SK-N-SH treated with all-trans-retinoic acid at 6 μM for 48 hours (cell line): ENCODE data around the gene QSOX1.

Experiments
- ARNTL ChIP-seq: fragments of 450-650 bp; formaldehyde crosslinking; IDR thresholded peaks from 2 replicates; pipeline ENCODE4 v1.5.0; 2020; ENCODE audit warnings: low read depth, mild to moderate bottlenecking, moderate library complexity, borderline replicate concordance
- GLIS3 ChIP-seq: fragments of 250-450 bp; sonication (Bioruptor Pico); IDR thresholded peaks from 2 replicates; pipeline ENCODE4 v1.5.0; 2020; ENCODE audit warnings: mild to moderate bottlenecking, moderate library complexity
- ISL1 ChIP-seq: fragments of 250-450 bp; sonication (Bioruptor Pico); IDR thresholded peaks from 2 replicates; pipeline ENCODE4 v2.1.2; 2022; ENCODE audit warnings: mild to moderate bottlenecking, moderate library complexity
- ZC3H10 ChIP-seq: fragments of 250-450 bp; sonication (Bioruptor Pico); IDR thresholded peaks from 2 replicates; pipeline ENCODE4 v1.5.1; 2021; ENCODE audit warnings: mild to moderate bottlenecking, moderate library complexity
- ZFP3 ChIP-seq: fragments of 250-450 bp; sonication (Bioruptor Pico); IDR thresholded peaks from 2 replicates; pipeline ENCODE4 v1.5.0; 2020; ENCODE audit warnings: mild to moderate bottlenecking, moderate library complexity
- ZFP30 ChIP-seq: fragments of 450-650 bp; formaldehyde crosslinking; IDR thresholded peaks from 2 replicates; pipeline ENCODE4 v1.5.0; 2022; ENCODE audit warnings: mild to moderate bottlenecking, moderate library complexity
- ZNF8 ChIP-seq: fragments of 450-650 bp; formaldehyde crosslinking; IDR thresholded peaks from 2 replicates; pipeline ENCODE4 v1.5.0; 2020; ENCODE audit warnings: mild to moderate bottlenecking, moderate library complexity
- TF ChIP-seq, protein P1 (sequence below): fragments of 250-450 bp; sonication (Bioruptor Pico); IDR thresholded peaks from 2 replicates; pipeline ENCODE4 v1.8.0; 2020; ENCODE audit warnings: mild to moderate bottlenecking, moderate library complexity, borderline replicate concordance
- TF ChIP-seq, protein P2 (sequence below): fragments of 250-450 bp; sonication (Bioruptor Pico); IDR thresholded peaks from 2 replicates; pipeline ENCODE4 v1.8.0; 2021; ENCODE audit warnings: low read depth, mild to moderate bottlenecking, moderate library complexity, borderline replicate concordance
- TF ChIP-seq, protein P3 (sequence below): fragments of 250-450 bp; sonication (Bioruptor Pico); IDR thresholded peaks from 2 replicates; pipeline ENCODE4 v1.5.1; 2021; ENCODE audit warnings: mild to moderate bottlenecking, moderate library complexity
- TF ChIP-seq, protein P4 (sequence below): fragments of 250-450 bp; sonication (Bioruptor Pico); IDR thresholded peaks from 2 replicates; pipeline ENCODE4 v1.5.1; 2020; ENCODE audit warnings: low read depth, mild to moderate bottlenecking, moderate library complexity

DNA sequence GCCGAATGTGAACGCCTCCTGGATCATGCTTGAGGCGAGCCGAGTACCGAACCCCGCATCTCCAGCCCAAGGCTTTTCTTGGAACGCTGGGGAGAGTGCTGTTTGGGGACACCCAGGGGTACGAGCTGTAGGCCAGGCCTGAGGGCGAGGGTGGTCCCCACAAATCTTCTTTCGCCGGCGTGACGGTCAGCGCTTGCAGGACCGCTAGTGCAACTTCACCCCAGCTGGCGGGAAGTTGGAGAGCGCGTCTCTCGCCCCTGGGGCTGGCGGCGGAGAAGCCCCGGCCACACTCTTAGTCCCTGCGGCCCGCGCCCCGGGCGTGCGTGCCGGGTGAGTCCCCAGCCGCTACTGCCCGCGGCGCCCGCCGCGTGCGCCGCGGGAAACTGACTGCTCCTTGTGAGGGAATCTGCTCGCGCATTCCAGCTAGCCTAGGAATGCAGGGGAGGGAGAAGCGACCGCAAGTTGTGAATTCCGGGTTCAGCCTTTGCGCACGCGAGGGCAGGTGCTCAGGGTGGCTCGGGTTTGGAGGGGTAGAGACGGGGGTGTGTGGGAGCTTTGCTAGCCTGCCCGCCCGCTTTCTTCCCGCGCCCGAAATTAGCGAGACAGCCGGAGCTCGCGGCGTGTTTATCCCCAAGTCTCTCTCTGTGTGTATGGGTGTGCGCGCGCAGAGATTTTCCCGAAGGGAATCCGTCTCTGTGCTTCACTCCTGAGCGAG is 76.3 kb downstream of the QSOX1 start:
- TF ChIP-seq ZNF8 (CRISPR knock-in tag), result no peak
- TF ChIP-seq, protein P1, sequence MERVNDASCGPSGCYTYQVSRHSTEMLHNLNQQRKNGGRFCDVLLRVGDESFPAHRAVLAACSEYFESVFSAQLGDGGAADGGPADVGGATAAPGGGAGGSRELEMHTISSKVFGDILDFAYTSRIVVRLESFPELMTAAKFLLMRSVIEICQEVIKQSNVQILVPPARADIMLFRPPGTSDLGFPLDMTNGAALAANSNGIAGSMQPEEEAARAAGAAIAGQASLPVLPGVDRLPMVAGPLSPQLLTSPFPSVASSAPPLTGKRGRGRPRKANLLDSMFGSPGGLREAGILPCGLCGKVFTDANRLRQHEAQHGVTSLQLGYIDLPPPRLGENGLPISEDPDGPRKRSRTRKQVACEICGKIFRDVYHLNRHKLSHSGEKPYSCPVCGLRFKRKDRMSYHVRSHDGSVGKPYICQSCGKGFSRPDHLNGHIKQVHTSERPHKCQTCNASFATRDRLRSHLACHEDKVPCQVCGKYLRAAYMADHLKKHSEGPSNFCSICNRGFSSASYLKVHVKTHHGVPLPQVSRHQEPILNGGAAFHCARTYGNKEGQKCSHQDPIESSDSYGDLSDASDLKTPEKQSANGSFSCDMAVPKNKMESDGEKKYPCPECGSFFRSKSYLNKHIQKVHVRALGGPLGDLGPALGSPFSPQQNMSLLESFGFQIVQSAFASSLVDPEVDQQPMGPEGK (CRISPR knock-in tag), result no peak
- no peak for TF ChIP-seq ISL1 (CRISPR knock-in tag)
- TF ChIP-seq, protein P2, sequence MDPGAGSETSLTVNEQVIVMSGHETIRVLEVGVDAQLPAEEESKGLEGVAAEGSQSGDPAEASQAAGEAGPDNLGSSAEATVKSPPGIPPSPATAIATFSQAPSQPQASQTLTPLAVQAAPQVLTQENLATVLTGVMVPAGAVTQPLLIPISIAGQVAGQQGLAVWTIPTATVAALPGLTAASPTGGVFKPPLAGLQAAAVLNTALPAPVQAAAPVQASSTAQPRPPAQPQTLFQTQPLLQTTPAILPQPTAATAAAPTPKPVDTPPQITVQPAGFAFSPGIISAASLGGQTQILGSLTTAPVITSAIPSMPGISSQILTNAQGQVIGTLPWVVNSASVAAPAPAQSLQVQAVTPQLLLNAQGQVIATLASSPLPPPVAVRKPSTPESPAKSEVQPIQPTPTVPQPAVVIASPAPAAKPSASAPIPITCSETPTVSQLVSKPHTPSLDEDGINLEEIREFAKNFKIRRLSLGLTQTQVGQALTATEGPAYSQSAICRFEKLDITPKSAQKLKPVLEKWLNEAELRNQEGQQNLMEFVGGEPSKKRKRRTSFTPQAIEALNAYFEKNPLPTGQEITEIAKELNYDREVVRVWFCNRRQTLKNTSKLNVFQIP (CRISPR knock-in tag), result no peak
- TF ChIP-seq, protein P3, sequence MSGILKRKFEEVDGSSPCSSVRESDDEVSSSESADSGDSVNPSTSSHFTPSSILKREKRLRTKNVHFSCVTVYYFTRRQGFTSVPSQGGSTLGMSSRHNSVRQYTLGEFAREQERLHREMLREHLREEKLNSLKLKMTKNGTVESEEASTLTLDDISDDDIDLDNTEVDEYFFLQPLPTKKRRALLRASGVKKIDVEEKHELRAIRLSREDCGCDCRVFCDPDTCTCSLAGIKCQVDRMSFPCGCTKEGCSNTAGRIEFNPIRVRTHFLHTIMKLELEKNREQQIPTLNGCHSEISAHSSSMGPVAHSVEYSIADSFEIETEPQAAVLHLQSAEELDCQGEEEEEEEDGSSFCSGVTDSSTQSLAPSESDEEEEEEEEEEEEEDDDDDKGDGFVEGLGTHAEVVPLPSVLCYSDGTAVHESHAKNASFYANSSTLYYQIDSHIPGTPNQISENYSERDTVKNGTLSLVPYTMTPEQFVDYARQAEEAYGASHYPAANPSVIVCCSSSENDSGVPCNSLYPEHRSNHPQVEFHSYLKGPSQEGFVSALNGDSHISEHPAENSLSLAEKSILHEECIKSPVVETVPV (CRISPR knock-in tag), result no peak
- TF ChIP-seq, protein P4, sequence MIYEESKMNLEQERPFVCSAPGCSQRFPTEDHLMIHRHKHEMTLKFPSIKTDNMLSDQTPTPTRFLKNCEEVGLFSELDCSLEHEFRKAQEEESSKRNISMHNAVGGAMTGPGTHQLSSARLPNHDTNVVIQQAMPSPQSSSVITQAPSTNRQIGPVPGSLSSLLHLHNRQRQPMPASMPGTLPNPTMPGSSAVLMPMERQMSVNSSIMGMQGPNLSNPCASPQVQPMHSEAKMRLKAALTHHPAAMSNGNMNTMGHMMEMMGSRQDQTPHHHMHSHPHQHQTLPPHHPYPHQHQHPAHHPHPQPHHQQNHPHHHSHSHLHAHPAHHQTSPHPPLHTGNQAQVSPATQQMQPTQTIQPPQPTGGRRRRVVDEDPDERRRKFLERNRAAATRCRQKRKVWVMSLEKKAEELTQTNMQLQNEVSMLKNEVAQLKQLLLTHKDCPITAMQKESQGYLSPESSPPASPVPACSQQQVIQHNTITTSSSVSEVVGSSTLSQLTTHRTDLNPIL (CRISPR knock-in tag), result no peak
- TF ChIP-seq GLIS3 (CRISPR knock-in tag), result no peak
- no peak for TF ChIP-seq ZC3H10 (CRISPR knock-in tag)
- no peak for TF ChIP-seq ZFP30 (CRISPR knock-in tag)
- TF ChIP-seq ARNTL (CRISPR knock-in tag), result no peak
- no peak for TF ChIP-seq ZFP3 (CRISPR knock-in tag)
